Activated CD4-positive, alpha-beta T cell treated with anti-CD3 and anti-CD28 coated beads, Interleukin-2, Interleukin-6, amounts not matched to agents 100 ng/mL and 50 ng/mL, durations not matched to agents 16 hours and 8 hours (primary cell): Measurements from ENCODE around the gene ITGA8.
A peak's percentile ranks its signal among the peaks of the same experiment; 100 is the strongest.
"Not testable (repeated sequence)": the region's sequence is repeated elsewhere in the genome, so short reads cannot be mapped to it uniquely, and the experiment has no call there.

Experiments
- DNase-seq: peaks from one replicate; pipeline ENCODE4 v3.0.0-alpha.2; 2020

The ITGA8 gene

DNA sequence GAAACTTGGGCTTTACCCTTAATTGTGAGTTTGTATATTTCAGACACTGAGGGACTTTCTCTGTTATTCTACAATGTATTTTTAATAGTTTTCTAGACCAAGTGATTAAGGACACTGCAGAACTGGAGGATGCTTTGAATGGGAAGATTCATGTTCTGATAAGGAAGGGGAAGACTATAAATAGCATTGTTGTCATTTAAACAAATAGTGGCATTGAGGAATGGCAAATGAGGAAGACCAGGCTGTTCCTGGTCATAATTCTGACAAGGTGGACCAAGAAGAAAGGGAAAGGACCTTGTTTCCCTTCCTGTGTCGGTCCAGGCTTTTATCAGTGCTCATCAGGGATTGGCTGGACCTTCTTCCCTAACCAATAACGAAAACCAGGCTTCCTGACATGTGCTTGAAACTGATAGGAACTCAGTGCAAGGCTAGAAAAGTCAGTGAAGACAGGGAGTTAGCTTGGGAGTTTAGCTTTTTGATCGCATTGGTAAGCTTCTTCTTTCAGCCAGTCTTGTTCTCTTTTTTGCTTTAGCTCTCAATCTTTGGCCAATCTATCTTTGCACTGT is 116.2 kb downstream of the ITGA8 start:
- DNase-seq = no peak

DNA sequence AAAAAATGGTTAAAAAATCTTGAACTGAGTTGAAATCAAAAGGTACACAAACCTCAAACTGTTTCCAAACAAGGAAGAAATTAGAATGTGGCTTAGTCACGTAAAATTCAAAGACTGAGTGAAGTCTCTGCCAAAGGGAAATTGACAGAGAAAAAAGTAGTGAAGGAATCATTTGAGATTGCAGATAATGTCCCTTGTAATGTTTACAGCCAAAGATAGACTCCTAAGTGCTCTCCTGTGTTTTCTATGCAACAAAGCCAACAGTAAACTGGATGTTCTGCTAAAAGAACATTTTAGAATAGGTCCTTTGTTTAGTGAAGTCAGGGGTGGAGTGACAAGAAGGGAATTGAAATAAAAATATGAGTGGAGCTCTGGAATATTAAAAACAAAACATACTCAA is 117.9 kb downstream of the ITGA8 start:
- DNase-seq = no peak

DNA sequence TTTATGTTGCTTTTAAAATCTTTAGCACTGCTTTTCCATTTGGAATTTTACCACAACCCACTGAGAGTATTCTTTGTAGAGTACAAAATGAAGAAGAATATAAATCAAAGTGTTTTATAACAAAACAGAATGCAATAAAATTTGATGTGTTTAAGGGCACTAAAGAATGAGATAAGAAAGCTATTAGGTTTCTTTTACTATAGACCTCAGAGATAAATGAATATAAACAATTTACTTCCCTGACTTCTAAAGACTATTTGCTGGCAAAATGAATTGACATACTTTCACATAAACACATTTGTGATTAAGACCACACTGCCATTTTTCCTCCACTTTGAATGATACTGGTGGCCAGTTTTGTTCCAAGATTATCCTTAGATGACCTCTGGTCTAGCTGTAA is 124.5 kb downstream of the ITGA8 start:
- DNase-seq = no peak

DNA sequence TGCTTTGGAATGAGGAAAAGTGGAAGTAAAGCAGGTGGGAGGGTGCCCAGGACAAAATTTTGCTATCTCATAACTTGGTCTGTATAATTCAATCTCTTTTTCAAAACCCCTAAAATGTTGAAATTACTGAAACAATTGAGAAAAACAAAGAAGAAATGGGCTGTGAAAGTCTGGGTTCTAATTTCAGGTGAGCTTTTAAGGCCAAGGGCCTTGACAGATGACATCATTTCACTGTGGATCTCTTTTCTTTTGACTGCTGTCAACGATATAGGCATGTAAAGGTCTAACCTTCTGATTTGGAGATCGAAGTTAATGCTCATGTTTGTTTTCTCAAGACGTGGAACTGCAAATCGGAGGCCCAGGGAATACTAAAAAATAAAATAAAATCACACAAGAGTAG is 127.8 kb downstream of the ITGA8 start:
- DNase-seq = no peak

DNA sequence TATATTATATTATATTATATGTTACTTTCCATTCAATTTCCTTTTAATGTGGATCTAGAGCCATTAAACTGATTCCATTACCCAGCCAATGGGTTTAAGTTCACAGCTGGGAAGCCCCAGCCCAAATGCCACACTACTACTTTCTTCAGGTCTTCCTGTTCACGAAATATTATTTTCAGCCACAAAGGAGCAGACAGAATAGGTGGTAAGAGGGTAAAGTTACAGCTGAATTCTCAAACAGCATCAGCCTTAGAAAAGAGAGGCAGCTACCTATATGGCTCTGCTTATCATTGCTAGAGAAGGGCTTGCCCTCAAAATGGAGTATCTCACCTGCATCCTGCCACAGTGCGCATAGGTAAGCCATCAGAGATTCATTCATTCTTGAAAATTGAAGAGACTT is 128.3 kb downstream of the ITGA8 start:
- no peak for DNase-seq

DNA sequence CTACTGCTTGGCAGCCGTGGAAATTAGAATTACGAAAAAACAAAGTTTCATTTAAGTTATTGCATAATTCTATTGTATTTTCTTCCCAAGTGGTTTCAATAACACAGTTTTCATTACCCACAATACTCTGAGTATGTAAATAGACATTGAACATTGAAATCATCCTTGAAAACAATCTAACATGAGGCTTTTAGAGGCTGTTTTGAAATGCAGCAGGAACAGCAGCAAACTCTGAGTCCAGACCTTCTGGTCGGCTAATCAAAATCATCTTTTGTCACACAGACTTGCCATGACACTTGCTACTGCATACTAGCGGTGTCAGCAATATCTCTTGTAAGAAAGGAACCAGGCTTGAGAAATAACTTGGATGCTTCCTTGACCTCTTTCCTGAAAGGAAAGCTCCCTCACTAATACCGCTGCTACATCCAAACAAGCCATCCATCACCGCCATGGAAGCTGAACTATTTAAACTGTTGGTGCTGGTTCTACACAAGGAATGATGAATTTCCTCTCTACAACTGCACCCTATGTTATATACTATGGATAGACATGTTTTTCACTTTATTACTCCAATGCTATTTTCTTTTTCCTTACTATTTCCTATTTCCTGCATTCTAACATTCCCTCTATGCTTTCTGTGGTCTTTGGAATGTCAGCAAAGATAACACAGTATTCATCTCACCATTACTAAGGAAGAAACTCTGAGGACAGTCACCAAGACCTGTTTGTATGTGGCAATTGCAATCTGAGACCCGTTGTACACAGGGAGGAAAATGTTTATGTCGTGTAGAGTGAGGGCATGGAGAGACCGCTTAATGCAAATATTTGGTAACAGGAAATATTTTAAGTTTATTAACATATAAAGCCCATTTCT is 130.8 kb downstream of the ITGA8 start:
- no peak for DNase-seq

DNA sequence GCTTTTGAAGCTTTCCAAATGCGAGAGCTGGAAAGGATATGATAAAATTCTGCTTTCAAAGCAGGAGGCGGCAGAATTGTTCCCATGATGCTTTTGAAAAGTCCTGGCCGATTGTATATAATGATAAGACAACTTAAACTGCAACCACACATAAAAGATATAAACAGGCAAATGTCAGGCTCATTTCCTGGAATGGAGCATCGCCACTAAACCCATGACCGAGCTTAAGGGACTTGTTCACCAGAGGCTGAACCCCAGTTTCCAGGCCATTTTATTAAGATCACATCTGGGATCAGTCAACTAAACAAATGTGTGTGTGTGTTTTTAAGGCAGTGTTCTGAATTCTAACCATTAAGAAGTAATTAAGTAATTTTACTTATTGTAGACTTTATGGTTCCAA is 131.6 kb downstream of the ITGA8 start:
- DNase-seq = no peak

DNA sequence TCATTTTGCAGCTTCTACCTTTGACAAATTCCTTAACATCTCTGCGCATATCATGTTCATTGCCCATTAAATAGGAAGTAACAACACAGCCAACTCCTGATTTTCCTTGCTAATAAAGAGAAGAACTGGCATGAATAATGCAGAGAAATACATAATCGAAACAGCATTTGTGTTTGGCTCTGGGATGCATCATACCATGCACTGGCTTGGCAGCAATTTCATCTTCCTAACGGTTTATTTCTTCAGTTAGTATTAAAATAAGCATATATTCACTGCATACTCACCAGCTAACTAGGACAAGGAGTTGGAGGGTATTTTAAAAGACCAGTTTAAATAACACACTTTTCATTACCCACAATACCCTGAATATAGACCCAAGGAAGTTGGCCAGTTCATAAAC is 132.5 kb downstream of the ITGA8 start:
- DNase-seq = no peak

DNA sequence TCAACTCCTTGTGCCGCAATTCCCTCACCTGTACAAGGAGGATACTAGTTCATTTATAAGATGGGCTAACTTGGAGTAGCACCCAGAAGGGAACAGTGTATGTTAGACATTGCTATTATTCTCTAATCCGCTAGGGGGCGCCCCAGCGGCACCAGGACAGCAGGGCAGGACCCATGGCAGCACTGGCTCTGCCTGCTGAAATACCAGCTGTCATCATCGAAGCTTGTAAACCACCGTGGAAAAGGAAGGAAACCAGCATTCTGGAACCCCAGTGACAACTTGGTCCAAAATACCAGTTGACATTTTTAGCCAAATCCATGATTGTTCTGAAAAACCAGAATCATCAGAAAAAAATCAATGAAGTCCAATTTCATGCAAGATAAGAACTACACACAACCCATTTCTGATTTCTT is 134.4 kb downstream of the ITGA8 start:
- peak; percentile 75 for DNase-seq

DNA sequence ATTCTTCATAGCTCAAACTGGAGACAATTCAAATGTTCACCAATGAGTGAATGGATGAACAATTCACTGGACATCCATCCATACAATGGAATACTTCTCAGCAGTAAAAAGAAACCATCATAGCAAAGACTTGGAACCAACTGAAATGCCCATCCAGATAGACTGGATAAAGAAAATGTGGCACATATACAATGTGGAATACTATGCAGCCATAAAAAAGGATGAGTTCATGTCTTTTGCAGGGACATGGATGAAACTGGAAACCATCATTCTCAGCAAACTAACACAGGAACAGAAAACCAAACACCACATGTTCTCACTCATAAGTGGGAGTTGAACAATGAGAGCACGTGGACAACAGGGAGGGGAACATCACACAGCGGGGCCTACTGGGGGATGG is 136.8 kb downstream of the ITGA8 start:
- not testable (repeated sequence) for DNase-seq

DNA sequence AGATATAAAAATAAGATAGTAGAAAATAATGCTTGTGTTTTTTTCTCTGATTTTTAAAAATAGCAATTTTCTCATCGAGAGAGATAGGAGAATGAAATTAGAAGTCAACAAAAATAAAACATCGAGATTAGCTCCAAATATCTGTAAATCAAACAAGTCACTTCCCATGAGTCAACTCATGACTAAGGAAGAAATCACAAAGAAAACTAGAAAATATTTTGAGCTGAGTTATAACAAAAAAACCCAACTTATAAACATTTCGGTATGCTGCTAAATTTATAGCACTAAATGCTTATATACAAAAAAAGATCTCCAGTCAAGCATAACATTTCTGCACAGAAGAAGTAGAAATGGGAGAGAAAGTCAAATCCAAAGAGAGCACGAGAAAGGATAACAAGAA is 140.1 kb downstream of the ITGA8 start:
- DNase-seq = no peak

DNA sequence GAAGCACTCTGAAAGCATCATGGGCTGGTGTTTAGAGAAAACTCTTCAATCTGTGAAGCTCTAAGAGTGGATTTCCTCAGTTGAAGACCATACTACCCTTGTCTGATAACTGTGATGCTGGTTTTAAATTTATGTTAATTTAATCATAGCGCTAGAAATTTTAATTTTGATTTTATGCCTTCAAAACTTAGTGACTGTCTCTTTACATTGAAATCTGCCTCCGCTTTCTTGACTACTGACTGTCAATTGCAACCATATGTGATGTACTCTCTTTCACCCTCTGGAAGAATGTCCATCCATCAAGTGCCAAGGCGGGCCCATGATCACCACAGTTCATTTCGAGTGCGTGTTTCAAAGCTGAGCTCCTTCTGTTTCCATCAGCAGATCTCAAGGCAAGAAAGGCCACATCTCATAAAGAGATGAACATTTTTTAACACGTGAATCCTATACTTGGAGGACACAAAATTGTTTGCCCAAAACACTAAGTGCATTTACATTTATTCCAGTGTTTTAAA is 147.1 kb downstream of the ITGA8 start:
- DNase-seq = no peak

DNA sequence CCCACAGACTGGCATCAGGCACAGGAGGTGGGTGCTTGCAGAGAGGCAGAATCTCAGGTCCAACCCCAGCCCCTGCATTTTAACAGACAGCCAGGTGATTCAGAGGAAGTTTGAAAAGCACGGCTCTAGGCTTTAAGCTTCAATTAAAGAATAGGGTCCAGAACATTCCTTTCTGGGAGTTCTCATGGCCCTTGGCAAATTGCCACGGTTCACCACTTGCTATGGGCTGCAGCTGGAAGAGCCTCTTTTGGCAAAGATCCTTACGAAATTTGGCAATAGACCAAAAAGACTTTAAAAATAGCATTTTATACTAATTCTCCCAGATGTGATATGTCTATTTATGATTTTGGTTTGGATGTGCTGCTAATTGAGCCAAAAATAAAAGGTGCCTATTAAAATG is 148.1 kb downstream of the ITGA8 start:
- DNase-seq = no peak

DNA sequence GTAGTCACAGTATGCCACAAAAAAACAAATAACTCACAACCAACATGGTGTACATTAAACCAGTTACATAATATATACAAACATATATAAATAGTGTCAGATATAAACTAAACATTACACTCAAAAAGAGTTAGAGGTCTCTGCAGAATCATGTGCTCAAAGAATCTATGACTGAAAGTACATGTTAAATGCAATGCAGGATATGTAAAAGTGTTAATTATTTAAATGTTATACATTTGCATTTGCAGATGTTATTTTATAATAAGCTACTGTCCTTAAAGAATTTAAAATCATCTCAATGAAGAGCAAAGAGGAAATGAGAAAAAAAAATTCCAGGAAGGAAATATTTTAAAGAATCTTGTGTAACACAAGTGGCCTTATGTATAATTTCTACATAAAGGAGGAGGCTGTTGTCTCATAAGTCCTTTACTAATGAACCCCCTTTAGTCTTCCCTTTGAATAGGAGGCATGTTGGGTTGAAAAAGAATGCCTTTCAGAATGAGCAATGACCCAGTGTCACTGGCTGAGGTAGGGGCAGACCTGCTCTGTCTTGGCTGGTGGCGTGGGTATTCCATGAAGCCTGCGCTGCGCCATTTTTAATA is 148.9 kb downstream of the ITGA8 start:
- DNase-seq = no peak

DNA sequence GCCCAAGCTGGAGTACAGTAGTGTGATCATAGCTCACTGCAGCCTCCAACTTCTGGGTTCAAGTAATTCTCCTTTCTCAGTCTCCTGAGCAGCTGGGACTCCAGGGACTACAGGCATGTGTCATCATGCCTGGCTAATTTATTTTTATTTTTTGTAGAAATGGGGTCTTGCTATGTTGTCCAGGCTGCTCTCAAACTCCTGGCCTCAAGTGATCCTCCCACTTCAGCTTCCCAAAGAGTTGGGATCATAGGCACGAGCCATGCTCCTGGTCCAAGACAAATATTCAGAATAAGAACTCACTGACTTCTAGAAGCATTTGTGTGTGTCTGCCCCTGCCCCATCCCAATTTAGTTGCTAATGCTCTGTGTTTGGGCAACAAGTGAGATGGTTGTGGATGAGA is 151.8 kb downstream of the ITGA8 start:
- no peak for DNase-seq

DNA sequence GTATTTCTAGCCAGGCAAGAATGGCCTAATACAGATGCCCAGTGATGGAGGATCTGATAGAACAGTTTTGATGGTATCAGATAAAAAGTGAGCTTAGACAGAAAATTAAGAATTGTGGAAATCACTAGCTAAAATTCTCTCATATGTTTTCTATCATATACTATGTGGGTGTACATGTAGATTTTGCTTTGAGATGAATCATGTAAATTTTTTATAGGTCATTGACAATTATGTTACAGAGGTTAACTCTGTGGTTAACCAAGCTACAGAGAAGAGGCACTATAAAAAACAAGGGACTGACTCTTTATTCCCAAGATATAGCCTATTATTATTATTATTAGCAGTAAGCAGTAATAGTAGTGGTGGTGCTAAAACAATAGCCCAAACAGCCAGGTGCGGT is 156.5 kb downstream of the ITGA8 start:
- no peak for DNase-seq

DNA sequence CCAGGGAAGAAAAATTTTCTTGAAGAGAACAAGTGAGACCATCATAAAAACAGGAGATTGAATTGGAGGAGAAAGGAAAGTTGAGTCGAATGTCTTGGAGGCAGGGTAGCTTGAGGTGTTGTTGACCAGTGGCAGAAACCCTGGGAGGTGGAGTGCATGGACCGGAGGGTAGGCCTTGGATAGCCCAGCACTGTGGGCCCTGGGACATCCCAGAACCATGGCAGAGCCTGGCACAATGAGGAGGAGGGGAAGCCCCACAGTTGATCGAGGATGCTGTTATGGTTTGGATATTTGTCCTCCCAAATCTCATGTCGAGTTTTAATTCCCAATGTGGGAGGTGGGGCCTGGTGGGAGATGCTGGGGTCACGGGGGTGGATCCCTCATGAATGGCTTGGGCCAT is 157.1 kb downstream of the ITGA8 start:
- DNase-seq = no peak

DNA sequence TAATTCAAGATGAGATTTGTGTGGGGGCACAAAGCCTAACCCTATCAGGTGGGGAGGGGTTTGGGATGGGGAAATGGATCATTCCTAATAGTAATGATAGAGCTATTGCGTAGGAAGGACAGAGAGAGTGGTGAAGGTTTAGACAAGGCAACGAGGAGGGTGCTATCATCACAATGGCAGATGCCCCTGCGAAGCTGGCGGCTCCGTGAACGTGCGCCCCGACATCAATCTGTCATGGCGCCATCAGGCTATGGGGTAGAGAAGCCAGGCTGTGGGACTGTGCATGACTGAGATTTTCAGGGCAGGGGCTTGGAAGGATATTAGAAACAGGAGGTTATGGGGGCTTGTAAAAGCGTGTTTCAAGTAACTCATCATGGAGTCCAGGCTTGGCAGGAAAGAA is 157.6 kb downstream of the ITGA8 start:
- no peak for DNase-seq

DNA sequence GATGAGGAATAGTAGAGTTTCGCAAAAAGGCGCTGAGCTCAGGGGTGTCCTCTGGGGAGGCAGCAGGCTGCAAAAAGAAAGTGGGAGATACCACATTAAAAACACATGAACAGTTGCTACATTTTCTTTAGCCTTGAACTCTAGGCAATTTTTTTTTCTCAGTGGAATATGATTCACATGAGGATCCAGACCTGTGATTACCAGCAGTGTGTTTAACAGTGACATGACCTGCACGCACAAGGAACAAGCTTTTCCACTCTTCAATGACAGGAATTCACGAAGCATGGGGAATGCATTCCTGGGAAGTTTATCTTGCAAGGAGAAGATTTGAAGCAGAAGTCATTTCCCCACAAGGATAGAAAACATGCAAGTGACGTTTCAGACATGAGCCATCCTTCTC is 161.6 kb downstream of the ITGA8 start:
- DNase-seq = no peak

DNA sequence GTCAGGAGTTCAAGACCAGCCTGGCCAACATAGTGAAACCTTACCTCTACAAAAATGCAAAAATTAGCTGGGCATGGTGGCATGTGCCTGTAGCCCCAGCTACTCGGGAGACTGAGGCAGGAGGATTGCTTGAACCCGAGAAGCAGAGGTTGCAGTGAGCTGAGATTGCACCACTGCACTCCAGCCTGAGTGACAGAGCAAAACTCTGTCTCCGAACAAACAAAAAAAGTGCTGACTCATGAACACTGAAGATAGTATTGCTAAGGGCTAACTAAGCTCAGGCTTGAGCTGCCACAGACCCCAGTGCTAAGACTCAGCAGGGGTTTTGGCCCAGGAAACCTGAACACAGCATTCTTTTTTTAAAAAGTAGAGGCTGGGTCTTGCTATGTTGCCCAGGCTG is 162.6 kb downstream of the ITGA8 start:
- DNase-seq = not testable (repeated sequence)

DNA sequence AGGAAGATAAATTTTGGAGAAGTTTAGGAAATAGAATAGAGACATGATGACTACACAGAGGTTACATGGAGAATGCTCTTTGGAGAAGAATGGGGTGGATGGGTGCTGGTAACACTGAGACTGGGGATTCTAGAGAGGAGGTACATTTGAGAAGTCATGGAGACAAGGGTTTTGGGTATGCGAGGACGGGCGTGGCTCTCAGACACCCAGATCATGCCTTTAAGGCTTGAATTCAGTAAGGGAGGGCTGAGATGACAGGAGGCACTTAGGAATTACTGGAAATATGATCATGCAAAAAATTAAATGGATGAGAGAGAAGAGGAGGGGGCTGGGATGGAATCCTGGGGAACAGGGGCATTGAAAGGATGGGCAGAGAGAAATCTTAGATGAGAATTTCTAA is 168.8 kb downstream of the ITGA8 start:
- DNase-seq = no peak

DNA sequence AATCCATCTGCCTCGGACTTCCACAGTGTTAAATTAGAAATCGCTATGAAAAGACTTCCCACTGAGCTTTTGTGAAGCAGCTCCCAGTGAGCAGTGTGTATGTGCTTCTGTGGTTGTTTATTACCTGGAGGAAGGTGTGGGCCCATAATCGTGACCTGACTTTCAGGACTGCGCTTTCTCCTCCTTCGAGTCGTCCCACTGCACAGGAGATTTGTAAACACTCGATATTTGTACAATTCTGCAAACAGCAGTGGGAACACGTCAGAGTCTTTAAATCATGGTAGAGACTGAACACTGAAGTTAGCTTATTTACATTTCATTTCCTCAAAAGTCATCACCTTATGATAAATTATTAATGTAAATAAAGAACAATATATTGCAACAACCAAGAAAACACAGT is 171.4 kb downstream of the ITGA8 start:
- DNase-seq = no peak

DNA sequence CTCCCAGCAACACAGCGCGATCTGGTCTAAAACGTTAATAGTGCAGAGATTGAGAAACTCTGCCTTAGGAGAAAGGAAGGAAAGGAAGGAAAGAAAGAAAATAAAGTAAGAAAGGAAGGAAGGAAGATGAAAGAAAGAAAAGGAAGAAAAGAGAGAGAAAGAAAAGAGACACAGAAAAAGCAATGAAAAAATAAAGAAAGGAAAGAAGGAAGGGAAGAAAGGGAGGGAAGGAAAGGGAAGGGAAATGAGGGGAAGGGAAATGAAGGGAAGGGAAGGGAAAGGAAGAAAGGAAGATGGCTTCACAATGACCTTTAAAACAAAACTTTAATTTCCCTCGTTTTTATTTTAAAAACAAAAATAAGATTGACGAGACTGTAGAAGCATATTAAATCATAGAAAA is 173.1 kb downstream of the ITGA8 start:
- DNase-seq = no peak

DNA sequence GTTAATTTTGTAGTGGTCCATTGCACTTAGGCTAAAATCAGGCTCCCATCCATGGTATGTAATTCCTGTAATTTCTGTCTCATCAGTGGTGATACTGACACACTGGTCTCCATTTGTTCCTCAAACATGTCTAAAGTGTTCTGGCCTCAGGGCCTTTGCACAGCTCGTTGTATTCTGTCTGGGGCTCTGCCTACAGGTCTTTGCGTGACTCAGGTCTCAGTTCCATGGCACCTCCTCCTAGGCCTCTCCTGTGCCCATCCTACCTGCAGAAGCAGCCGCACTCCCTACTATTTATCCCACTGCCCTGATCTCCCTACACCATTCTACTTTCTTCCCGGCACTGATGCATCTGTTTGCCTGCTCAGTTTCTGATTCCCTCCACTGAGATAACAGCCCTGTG is 173.8 kb downstream of the ITGA8 start:
- no peak for DNase-seq
